HS-5 (cell line): Measurements from ENCODE around the gene FAM177B.

Experiments
- DNase-seq: peaks from one replicate; pipeline ENCODE4 v3.0.0-alpha.2; 2012; ENCODE audit warnings: low read depth

Gene FAM177B

GRCh38 chr1:222786121-222786520 lies 49.1 kb downstream of the FAM177B start:
- no peak for DNase-seq

GRCh38 chr1:222787729-222788128 lies 50.7 kb downstream of the FAM177B start:
- no peak for DNase-seq

GRCh38 chr1:222788402-222789156 lies 51.6 kb downstream of the FAM177B start:
- DNase-seq = no peak

GRCh38 chr1:222790115-222790514 lies 53.1 kb downstream of the FAM177B start:
- no peak for DNase-seq

GRCh38 chr1:222790520-222790919 lies 53.5 kb downstream of the FAM177B start:
- no peak for DNase-seq

GRCh38 chr1:222791006-222791710 lies 54.2 kb downstream of the FAM177B start:
- DNase-seq = no peak

GRCh38 chr1:222792744-222793143 lies 55.7 kb downstream of the FAM177B start:
- DNase-seq = no peak

GRCh38 chr1:222794656-222795474 lies 57.9 kb downstream of the FAM177B start:
- DNase-seq = no peak

GRCh38 chr1:222798116-222798515 lies 61.1 kb downstream of the FAM177B start:
- no peak for DNase-seq

- DNase-seq = no peak
Measured at GRCh38 chr1:222798975-222799374, 62.0 kb downstream of the FAM177B start.
